ENCODE results near the gene AQP2.
"Not testable (repeated sequence)": the region's sequence is repeated elsewhere in the genome, so short reads cannot be mapped to it uniquely, and the experiment has no call there.

AQP2 gene

GRCh38 chr12:49971141-49971540, 20.6 kb downstream of the AQP2 start:
- no peak for DNase-seq

- DNase-seq = no peak
Observed at GRCh38 chr12:49972129-49972528, 21.6 kb downstream of the AQP2 start.

- DNase-seq = no peak
Observed at GRCh38 chr12:49972641-49973360, 22.3 kb downstream of the AQP2 start, which contains the start of gene AQP6. Gene AQP6 (plus strand): TSS chr12:49972947. CDS start chr12:49973174, 227 bp downstream.

- DNase-seq = no peak
Observed at GRCh38 chr12:49973361-49973830, 22.9 kb downstream of the AQP2 start.

GRCh38 chr12:49974231-49974675, 23.7 kb downstream of the AQP2 start:
- DNase-seq = peak; percentile 48

- no peak for DNase-seq
Observed at GRCh38 chr12:49974677-49975317, 24.3 kb downstream of the AQP2 start.

GRCh38 chr12:49975318-49975761, 24.8 kb downstream of the AQP2 start:
- DNase-seq = no peak

GRCh38 chr12:49976557-49976956, 26.0 kb downstream of the AQP2 start:
- DNase-seq = no peak

- no peak for DNase-seq
Observed at GRCh38 chr12:49978125-49978524, 27.6 kb downstream of the AQP2 start.

GRCh38 chr12:49979016-49979586, 28.6 kb downstream of the AQP2 start:
- DNase-seq = no peak

- no peak for DNase-seq
Observed at GRCh38 chr12:49979791-49980190, 29.3 kb downstream of the AQP2 start.

GRCh38 chr12:49980501-49981349, 30.2 kb downstream of the AQP2 start:
- DNase-seq = no peak

GRCh38 chr12:49982246-49983087, 31.9 kb downstream of the AQP2 start:
- no peak for DNase-seq

- peak; percentile 61 for DNase-seq
Observed at GRCh38 chr12:49983892-49984291, 33.4 kb downstream of the AQP2 start.

- no peak for DNase-seq
Observed at GRCh38 chr12:49984476-49985359, 34.2 kb downstream of the AQP2 start.

- DNase-seq = no peak
Observed at GRCh38 chr12:49985981-49986380, 35.4 kb downstream of the AQP2 start.

GRCh38 chr12:49986476-49986875, 35.9 kb downstream of the AQP2 start:
- not testable (repeated sequence) for DNase-seq

GRCh38 chr12:49987625-49988303, 37.2 kb downstream of the AQP2 start:
- DNase-seq = no peak

- not testable (repeated sequence) for DNase-seq
Observed at GRCh38 chr12:49989400-49989799, 38.9 kb downstream of the AQP2 start.

- no peak for DNase-seq
Observed at GRCh38 chr12:49990273-49990672, 39.7 kb downstream of the AQP2 start.

All from amniotic stem cell (primary cell).